Liver (tissue), 9 donors: Measurements from ENCODE around the gene ARHGEF25. TPM values are rescaled to one million over a fixed set of nuclear protein-coding genes. Genes with fewer than 3 reads are reported as not detected.

Experiments used
- DNase-seq: peaks from one replicate; pipeline ENCODE4 v3.0.0-alpha.2; 2017; ENCODE audit warnings: low spot score
- H3K27ac ChIP-seq, 2 donors: one replicate each; pipeline ENCODE4 v1.7.0; 2013; ENCODE audit warnings: inconsistent platforms in 2 of 2, low read length in 2 of 2, control low read depth in 1 of 2, low read depth in 1 of 2, mild to moderate bottlenecking in 1 of 2
- H3K27me3 ChIP-seq, 4 donors: one replicate each; pipeline versions ENCODE4 v1.6.1 to v1.7.0; 2013; ENCODE audit warnings: low read length in 3 of 4, inconsistent platforms in 1 of 4, mild to moderate bottlenecking in 1 of 4, moderate library complexity in 1 of 4; ENCODE audit not compliant: control insufficient read depth in 4 of 4, insufficient read depth in 4 of 4
- H3K36me3 ChIP-seq, 4 donors: one replicate each; pipeline versions ENCODE4 v1.6.1 to v1.7.0; 2013; ENCODE audit warnings: low read length in 3 of 4, mild to moderate bottlenecking in 3 of 4, low read depth in 1 of 4, moderate library complexity in 1 of 4; ENCODE audit not compliant: control insufficient read depth in 4 of 4, insufficient read depth in 3 of 4
- H3K4me1 ChIP-seq, 4 donors: one replicate each; pipeline versions ENCODE4 v1.6.1 to v1.7.0; 2013; ENCODE audit warnings: low read length in 3 of 4, mild to moderate bottlenecking in 3 of 4, moderate library complexity in 1 of 4; ENCODE audit not compliant: control insufficient read depth in 4 of 4, insufficient read depth in 4 of 4
- H3K4me3 ChIP-seq, 3 donors: one replicate each; pipeline versions ENCODE4 v1.6.1 to v1.7.0; 2013; ENCODE audit warnings: low read length in 3 of 3, control low read depth in 1 of 3, low read depth in 1 of 3, mild to moderate bottlenecking in 1 of 3
- H3K9ac ChIP-seq, 2 donors: one replicate each; pipeline ENCODE4 v1.7.0; 2013; ENCODE audit warnings: low read length in 2 of 2, mild to moderate bottlenecking in 2 of 2, moderate library complexity in 2 of 2, control low read depth in 1 of 2, low read depth in 1 of 2
- H3K9me3 ChIP-seq, 4 donors: one replicate each; pipeline versions ENCODE4 v1.6.1 to v1.7.0; 2013; ENCODE audit warnings: low read length in 3 of 4; ENCODE audit not compliant: control insufficient read depth in 4 of 4
- FOXA1 ChIP-seq: IDR thresholded peaks from 2 replicates; pipeline ENCODE4 v1.6.1; 2016; ENCODE audit warnings: antibody characterized with exemption
- FOXA2 ChIP-seq: IDR thresholded peaks from 2 replicates; pipeline ENCODE4 v1.6.1; 2016; ENCODE audit warnings: antibody characterized with exemption
- GABPA ChIP-seq, 2 donors: IDR thresholded peaks in 1 of 2; conservative IDR thresholded peaks in 1 of 2; 2 replicates each; pipeline ENCODE4 v1.6.1; 2016; ENCODE audit warnings: antibody characterized with exemption in 2 of 2, mild to moderate bottlenecking in 1 of 2, moderate library complexity in 1 of 2
- REST ChIP-seq: IDR thresholded peaks from 2 replicates; pipeline ENCODE4 v1.6.1; 2016; ENCODE audit warnings: antibody characterized with exemption, mild to moderate bottlenecking
- RXRA ChIP-seq, 2 donors: IDR thresholded peaks; 2 replicates each; pipeline ENCODE4 v1.6.1; 2017 to 2018; ENCODE audit warnings: antibody characterized with exemption in 2 of 2, mild to moderate bottlenecking in 1 of 2
- SP1 ChIP-seq: IDR thresholded peaks from 2 replicates; pipeline ENCODE4 v1.6.1; 2018; ENCODE audit warnings: antibody characterized with exemption, mild to moderate bottlenecking
- YY1 ChIP-seq: IDR thresholded peaks from 2 replicates; pipeline ENCODE4 v1.6.1; 2016; ENCODE audit warnings: antibody characterized with exemption, mild to moderate bottlenecking
- WGBS: extraction: QIAGEN DNeasy Blood & Tissue Kit; methylation state at CpG from one replicate; pipeline ENCODE4 v1.1.7; 2013; 5-methylcytosine and 5-hydroxymethylcytosine counted together
- polyA plus RNA-seq, 2 donors: library from polyadenylated mRNA; stranded (reverse) in 1 of 2; unstranded in 1 of 2; fragments of 200-250 nt in 1 of 2; fragments of >200 nt in 1 of 2; fragmentation: Nextera tagmentation in 1 of 2; extraction: Ambion mirVana in 1 of 2; gene quantifications; one replicate each; pipeline versions ENCODE4 v1.2.1 to v1.2.3, GENCODE V29; 2013 to 2015
- total RNA-seq, 2 donors: library from RNA; depleted of rRNA; stranded (reverse); fragments of >200 nt; gene quantifications; one replicate each; pipeline ENCODE4 v1.2.3, GENCODE V29; 2014
- TF ChIP-seq, protein P1 (sequence below): fragments of 150-350 bp; IDR thresholded peaks from 2 replicates; pipeline ENCODE4 v1.5.1; 2017; ENCODE audit warnings: improper control_type of control experiment, low read depth, low read length; ENCODE audit not compliant: missing input control
- TF ChIP-seq, protein P2 (sequence below): IDR thresholded peaks from 2 replicates; pipeline ENCODE4 v1.6.1; 2016; ENCODE audit warnings: antibody characterized with exemption
- donor health status: healthy.
- donor health status: healthy.
- donor health status: healthy.
- donor health status: healthy.
- donor health status: healthy.

ARHGEF25 gene
- total and polyA plus RNA-seq, 4 donors = 0.57 to 2.3 (median 1.9) TPM

DNA sequence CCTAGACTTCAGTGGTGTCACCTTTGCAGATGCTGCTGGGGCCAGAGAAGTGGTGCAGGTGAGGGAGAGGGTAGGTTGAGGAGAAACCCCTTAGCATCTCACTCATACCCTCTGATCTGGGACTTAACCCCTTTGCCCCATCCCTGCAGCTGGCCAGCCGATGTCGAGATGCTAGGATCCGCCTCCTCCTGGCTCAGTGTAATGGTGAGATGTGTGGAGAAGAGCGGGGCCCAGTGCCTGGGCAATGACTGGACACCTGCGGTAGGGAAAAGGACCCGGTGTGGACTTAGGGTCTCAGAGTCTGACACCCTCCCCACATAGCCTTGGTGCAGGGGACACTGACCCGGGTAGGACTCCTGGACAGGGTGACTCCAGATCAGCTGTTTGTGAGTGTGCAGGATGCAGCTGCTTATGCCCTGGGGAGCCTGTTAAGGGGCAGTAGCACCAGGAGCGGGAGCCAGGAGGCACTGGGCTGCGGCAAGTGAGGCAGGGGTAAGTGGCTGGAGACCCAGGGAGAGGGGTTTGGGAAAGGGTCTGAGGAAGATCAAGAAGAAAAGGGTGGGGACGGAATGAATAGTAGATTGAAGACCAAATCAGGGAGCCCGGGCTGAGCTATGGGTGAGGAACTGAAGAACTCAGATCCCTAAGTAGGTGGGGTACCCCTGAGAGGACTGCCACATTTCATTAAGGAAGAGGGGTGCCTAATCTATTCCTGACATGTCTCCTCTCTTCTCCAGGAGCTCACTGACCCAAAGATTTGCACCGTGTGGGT lies 14.2 kb downstream of the ARHGEF25 start:
- DNase-seq = no peak

GRCh38 chr12:57626111-57626920 lies 15.1 kb downstream of the ARHGEF25 start:
- no peak for TF ChIP-seq FOXA2
- no peak for TF ChIP-seq REST
- TF ChIP-seq, protein P1, sequence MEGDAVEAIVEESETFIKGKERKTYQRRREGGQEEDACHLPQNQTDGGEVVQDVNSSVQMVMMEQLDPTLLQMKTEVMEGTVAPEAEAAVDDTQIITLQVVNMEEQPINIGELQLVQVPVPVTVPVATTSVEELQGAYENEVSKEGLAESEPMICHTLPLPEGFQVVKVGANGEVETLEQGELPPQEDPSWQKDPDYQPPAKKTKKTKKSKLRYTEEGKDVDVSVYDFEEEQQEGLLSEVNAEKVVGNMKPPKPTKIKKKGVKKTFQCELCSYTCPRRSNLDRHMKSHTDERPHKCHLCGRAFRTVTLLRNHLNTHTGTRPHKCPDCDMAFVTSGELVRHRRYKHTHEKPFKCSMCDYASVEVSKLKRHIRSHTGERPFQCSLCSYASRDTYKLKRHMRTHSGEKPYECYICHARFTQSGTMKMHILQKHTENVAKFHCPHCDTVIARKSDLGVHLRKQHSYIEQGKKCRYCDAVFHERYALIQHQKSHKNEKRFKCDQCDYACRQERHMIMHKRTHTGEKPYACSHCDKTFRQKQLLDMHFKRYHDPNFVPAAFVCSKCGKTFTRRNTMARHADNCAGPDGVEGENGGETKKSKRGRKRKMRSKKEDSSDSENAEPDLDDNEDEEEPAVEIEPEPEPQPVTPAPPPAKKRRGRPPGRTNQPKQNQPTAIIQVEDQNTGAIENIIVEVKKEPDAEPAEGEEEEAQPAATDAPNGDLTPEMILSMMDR = no peak
- no peak overlapping the region for H3K4me3 ChIP-seq

More for the DNA sequence above, 14.2 kb downstream of the ARHGEF25 start:
- Histone ChIP-seq H3K9ac (no peak overlapping the region), H3K4me1 (peaks cover 9 to 20% (median 15%) of the 10 kb centered on the region in 4 donors), H3K9me3 (no peaks in the 10 kb centered on the region), H3K36me3 (no peaks in the 10 kb centered on the region), H3K27me3 (peaks cover 5 to 26% (median 13%) of the 10 kb centered on the region in 4 donors), H3K27ac (no peak overlapping the region), H3K4me3 (no peak overlapping the region)
- TF ChIP-seq, protein P1 = no peak
- 70% methylated on average over 12 of the region's 12 CpGs for WGBS

GRCh38 chr12:57626921-57627445 lies 15.7 kb downstream of the ARHGEF25 start:
- H3K27me3 ChIP-seq = peaks cover 7 to 26% (median 16%) of the 10 kb centered on the region in 4 donors
- TF ChIP-seq, protein P2, sequence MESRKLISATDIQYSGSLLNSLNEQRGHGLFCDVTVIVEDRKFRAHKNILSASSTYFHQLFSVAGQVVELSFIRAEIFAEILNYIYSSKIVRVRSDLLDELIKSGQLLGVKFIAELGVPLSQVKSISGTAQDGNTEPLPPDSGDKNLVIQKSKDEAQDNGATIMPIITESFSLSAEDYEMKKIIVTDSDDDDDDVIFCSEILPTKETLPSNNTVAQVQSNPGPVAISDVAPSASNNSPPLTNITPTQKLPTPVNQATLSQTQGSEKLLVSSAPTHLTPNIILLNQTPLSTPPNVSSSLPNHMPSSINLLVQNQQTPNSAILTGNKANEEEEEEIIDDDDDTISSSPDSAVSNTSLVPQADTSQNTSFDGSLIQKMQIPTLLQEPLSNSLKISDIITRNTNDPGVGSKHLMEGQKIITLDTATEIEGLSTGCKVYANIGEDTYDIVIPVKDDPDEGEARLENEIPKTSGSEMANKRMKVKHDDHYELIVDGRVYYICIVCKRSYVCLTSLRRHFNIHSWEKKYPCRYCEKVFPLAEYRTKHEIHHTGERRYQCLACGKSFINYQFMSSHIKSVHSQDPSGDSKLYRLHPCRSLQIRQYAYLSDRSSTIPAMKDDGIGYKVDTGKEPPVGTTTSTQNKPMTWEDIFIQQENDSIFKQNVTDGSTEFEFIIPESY = no peak
- no peak for TF ChIP-seq RXRA (IDR thresholded peaks at IDR 0.05)
- no peak for TF ChIP-seq FOXA1
- no peak for TF ChIP-seq GABPA (IDR thresholded peaks at IDR 0.05 in 1 of 2, conservative IDR thresholded peaks at IDR 0.05 in 1 of 2)
- no peak for TF ChIP-seq SP1
- no peak for TF ChIP-seq YY1
- no peak for TF ChIP-seq REST

More at GRCh38 chr12:57626111-57626920, 15.1 kb downstream of the ARHGEF25 start:
- no peak overlapping the region for H3K9ac ChIP-seq
- H3K36me3 ChIP-seq = no peaks in the 10 kb centered on the region
- WGBS = 20% methylated on average over 13 of the region's 13 CpGs
- H3K27ac ChIP-seq = no peak overlapping the region
- peaks cover 5 to 26% (median 15%) of the 10 kb centered on the region in 4 donors for H3K27me3 ChIP-seq
- H3K4me1 ChIP-seq = peaks cover 9 to 14% (median 10%) of the 10 kb centered on the region in 4 donors
- H3K9me3 ChIP-seq = no peaks in the 10 kb centered on the region
- DNase-seq = no peak

More at GRCh38 chr12:57626921-57627445, 15.7 kb downstream of the ARHGEF25 start:
- Histone ChIP-seq H3K9me3 (no peaks in the 10 kb centered on the region), H3K4me1 (peaks cover 3 to 11% (median 5%) of the 10 kb centered on the region in 4 donors), H3K4me3 (no peak overlapping the region), H3K36me3 (no peaks in the 10 kb centered on the region), H3K9ac (no peak overlapping the region), H3K27ac (no peak overlapping the region)
- 23% methylated on average over 9 of the region's 9 CpGs for WGBS
- DNase-seq = no peak
